AG09309 (cell line): ENCODE measurements around the gene RSPH9.

Source experiments
- DNase-seq: peaks from one replicate; pipeline ENCODE4 v3.0.0-alpha.2; 2010; ENCODE audit warnings: low read depth
- H3K4me3 ChIP-seq: 2 replicates; pipeline ENCODE4 v1.5.1; 2011; ENCODE audit warnings: mild to moderate bottlenecking, low read depth, low read length, moderate library complexity; ENCODE audit not compliant: control insufficient read depth
- TF ChIP-seq, protein P1 (sequence below): IDR thresholded peaks from 2 replicates; pipeline ENCODE4 v1.5.1; 2011; ENCODE audit warnings: mild to moderate bottlenecking, low read depth, low read length, inconsistent platforms; ENCODE audit not compliant: insufficient read depth, control insufficient read depth; ENCODE audit errors: missing control alignments

RSPH9 gene, protein sequence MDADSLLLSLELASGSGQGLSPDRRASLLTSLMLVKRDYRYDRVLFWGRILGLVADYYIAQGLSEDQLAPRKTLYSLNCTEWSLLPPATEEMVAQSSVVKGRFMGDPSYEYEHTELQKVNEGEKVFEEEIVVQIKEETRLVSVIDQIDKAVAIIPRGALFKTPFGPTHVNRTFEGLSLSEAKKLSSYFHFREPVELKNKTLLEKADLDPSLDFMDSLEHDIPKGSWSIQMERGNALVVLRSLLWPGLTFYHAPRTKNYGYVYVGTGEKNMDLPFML

DNA sequence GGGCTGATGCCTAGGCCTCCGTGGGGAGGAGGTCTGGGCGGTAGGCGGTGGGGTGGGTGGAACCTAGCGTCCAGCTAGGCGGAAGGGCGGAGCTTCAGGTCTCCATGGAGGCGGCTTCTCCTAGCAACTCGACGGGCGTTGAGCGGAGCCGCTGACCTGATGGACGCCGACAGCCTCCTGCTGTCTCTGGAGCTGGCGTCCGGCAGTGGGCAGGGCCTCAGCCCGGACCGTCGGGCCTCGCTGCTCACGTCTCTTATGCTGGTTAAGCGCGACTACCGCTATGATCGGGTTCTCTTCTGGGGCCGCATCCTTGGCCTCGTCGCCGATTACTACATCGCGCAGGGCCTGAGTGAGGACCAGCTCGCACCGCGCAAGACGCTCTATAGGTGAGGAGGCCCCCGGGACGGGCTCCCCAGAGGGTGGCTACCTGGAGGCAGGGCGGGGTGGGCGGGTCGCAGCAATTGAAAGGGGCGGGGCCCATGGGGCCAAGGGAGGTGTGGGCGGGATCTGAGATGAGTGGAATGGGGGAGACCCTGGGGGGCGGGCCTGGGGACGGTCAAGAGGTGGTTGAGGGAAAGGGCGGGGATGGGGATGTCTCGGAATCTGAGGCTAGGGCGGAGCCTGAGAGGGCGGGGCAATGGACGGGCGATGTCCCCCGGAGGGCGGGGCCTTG lies at the start of gene RSPH9:
Gene RSPH9, plus strand, starts transcription at position 97 of the 673 bp plus-strand sequence. Its CDS starts 63 bp downstream, at position 160.
- H3K4me3 ChIP-seq, result peak within 1 kb of the TSS; percentile 38
- DNase-seq, result no peak
- TF ChIP-seq, protein P1, sequence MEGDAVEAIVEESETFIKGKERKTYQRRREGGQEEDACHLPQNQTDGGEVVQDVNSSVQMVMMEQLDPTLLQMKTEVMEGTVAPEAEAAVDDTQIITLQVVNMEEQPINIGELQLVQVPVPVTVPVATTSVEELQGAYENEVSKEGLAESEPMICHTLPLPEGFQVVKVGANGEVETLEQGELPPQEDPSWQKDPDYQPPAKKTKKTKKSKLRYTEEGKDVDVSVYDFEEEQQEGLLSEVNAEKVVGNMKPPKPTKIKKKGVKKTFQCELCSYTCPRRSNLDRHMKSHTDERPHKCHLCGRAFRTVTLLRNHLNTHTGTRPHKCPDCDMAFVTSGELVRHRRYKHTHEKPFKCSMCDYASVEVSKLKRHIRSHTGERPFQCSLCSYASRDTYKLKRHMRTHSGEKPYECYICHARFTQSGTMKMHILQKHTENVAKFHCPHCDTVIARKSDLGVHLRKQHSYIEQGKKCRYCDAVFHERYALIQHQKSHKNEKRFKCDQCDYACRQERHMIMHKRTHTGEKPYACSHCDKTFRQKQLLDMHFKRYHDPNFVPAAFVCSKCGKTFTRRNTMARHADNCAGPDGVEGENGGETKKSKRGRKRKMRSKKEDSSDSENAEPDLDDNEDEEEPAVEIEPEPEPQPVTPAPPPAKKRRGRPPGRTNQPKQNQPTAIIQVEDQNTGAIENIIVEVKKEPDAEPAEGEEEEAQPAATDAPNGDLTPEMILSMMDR, result no peak

DNA sequence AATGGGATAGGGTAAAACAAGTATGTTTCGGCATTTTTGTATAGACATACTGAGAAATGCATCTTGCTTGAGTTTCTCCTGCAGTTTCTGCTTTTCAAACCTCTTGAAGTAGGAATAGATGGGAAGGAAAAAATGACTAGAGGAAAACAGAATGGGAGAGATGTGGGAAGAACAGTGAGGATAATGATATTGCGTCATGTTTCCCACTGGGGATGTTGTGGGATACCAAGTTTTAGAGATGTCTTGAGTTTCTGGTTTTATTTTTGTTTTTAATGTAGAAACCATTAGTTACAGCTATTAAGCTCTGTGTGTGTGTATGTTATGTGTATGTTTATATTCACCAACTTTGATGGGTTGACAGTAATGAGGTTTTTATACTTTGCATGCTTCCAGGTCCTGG lies 44.2 kb upstream of the RSPH9 start:
- no peak for DNase-seq
- TF ChIP-seq, protein P1, result no peak
- H3K4me3 ChIP-seq, result no peak overlapping the region

DNA sequence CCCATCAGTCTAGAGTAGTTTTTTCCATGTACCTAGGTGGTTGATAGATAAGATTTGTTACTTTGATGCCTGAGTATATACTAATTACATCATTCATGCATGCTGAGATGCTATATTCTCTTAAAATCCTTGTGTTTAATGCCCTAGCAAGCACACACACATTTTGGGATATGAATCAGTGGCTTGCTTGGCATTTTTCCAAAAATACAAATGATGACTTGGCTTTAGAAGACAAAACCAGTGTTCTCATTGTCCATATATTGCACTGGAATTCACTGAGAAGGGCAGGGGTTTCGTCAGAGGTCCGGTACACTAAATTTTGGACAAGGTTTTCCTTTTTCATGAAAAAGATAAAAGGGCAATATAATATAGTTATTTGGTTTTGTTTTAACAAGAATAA lies 40.7 kb upstream of the RSPH9 start:
- no peak overlapping the region for H3K4me3 ChIP-seq
- peak; percentile 55 for DNase-seq
- TF ChIP-seq, protein P1, result no peak

DNA sequence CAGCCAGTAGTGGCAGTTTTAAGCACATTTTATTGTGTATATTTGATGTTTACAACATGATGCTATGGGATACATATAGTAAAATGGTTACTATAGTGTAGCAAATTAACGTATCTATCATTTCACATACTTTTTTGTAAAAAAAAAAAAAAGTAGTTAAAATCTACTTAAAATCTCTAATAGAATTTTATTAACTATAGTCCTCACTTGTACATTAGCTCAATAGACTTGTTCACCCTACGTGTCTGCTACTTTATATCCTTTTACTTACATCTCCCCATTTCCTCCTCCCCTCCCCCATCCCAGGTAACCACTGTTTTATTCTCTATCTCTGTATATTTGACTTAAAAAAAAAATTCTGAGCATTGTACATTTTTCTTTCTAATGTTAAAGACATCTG lies 38.8 kb upstream of the RSPH9 start:
- no peak overlapping the region for H3K4me3 ChIP-seq
- TF ChIP-seq, protein P1, result no peak
- no peak for DNase-seq

DNA sequence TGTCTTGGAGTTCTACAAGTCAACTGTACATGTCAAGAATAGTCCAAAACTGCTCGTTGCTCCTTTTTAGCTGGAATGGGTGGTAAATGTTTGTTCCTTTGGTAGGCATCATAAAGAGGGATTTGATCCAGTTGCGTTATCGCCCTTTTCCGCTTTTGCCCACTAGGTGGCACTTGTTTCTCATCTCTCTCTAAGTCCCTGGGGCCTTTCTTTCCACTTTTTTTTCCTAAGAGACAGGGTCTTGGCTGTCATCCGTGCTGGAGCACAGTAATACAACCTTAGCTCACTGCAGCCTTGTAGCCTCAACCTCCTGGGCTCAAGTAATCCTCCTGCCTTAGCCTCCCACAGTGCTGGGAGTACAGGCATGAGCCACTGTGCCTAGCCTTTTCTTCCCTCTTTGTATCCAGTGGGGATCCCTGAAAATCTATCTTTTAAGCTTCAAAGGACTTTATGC lies 36.5 kb upstream of the RSPH9 start:
- TF ChIP-seq, protein P1, result peak; percentile 86
- no peak for DNase-seq
- no peak overlapping the region for H3K4me3 ChIP-seq

DNA sequence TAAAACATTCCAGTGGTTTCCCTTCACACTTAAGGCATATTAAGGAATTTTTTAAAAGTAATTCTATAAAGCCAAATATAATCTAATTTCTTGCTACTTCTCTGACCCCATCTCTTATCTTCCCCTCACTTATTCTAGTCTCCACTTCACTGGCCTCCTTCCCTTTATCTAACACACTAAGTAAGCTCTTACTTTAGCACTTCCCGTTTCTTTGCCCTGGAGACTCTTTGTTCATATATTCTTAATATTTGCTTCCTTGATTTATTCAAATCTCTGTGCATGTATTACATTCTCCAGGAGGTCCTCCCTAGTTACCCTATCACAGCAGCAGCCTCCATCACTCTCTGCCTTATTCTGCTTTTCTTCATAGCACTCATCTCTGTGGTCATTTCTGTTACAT lies 36.0 kb upstream of the RSPH9 start:
- TF ChIP-seq, protein P1, result no peak
- H3K4me3 ChIP-seq, result no peak overlapping the region
- DNase-seq, result no peak
